Activated CD4-positive, alpha-beta T cell treated with anti-CD3 and anti-CD28 coated beads, Interleukin-2, amount 10 ng/mL, durations not matched to agents 7 days and 5 days (primary cell): Measurements from ENCODE around the gene CAPN2. TPM values are rescaled to one million over a fixed set of nuclear protein-coding genes. Genes with fewer than 3 reads are reported as not detected.

Experiments
- CTCF ChIA-PET: fragments of 350-600 bp; sonication (Branson Sonifier 250); formaldehyde crosslinking; loops from one replicate; lab custom pipeline; 2021; ENCODE audit warnings: antibody characterized with exemption; lab: Charles Lee
- POLR2A ChIA-PET: fragments of 350-600 bp; sonication (Branson Sonifier 250); formaldehyde crosslinking; loops from one replicate; lab custom pipeline; 2021; ENCODE audit warnings: antibody characterized with exemption; lab: Charles Lee
- DNase-seq: peaks from one replicate; pipeline ENCODE4 v3.0.0-alpha.2; 2020
- H3K27ac Mint-ChIP-seq: one replicate; pipeline ENCODE4 v1.8.0; 2021; ENCODE audit warnings: mild to moderate bottlenecking, moderate library complexity, mixed read lengths
- H3K27me3 Mint-ChIP-seq: one replicate; pipeline ENCODE4 v1.8.0; 2021; ENCODE audit warnings: mixed read lengths
- H3K36me3 Mint-ChIP-seq: one replicate; pipeline ENCODE4 v1.8.0; 2021; ENCODE audit warnings: low read depth, mixed read lengths
- H3K4me1 Mint-ChIP-seq: one replicate; pipeline ENCODE4 v1.8.0; 2021; ENCODE audit warnings: mixed read lengths
- H3K4me3 Mint-ChIP-seq: one replicate; pipeline ENCODE4 v1.8.0; 2021; ENCODE audit warnings: mild to moderate bottlenecking, moderate library complexity, mixed read lengths
- H3K9me3 Mint-ChIP-seq: one replicate; pipeline ENCODE4 v1.8.0; 2021; ENCODE audit warnings: mixed read lengths
- total RNA-seq, 2 experiments: library from RNA; stranded (reverse); gene quantifications; one replicate each; pipeline ENCODE4 v1.2.3, GENCODE V29; 2021

Gene CAPN2
- total RNA-seq, 2 experiments from 2014 or later: 206 to 207 TPM

DNA sequence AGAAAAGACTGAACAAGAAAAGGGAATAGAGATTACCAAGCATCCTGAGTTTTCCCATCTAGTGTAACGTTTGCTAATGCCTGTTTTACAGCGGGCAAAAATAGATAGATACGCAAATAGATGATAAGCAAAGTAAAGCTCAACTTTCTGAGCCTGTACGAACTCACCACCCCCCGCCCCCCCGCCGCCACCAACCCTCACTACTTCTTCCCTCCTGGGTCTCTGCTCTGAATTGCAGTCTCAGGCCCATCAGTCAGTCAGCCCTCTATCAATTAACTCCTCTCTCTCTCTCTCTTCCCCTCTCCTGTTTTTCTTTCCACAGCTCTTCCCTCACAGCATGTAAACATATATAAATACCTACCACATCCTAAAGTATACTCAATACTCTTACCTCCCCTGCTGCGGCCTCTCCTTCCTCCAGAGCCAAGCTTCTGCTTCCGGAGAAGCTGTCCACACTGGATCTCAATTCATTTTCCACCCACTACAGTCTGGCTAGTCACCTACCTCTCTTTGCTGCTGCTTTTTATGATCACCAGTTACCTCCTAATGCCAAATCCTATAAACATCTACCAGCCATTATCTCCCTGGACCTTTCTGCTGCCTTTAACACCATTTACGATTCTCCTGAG is 64.6 kb downstream of the CAPN2 start:
- H3K4me1 Mint-ChIP-seq: peaks cover 25% of the 10 kb centered on the region
- CTCF ChIA-PET: interaction anchor here (1.5 kb wide), 1 partner anchor 28 kb away, joined by 3 read pairs; no protein-coding TSS in a partner anchor
- no peaks in the 10 kb centered on the region for H3K9me3 Mint-ChIP-seq
- no peak overlapping the region for H3K4me3 Mint-ChIP-seq
- POLR2A ChIA-PET: no interaction called here
- H3K27me3 Mint-ChIP-seq: no peaks in the 10 kb centered on the region
- peak overlapping the region; percentile 33 for H3K27ac Mint-ChIP-seq
- peaks cover 57% of the 10 kb centered on the region for H3K36me3 Mint-ChIP-seq
- no peak for DNase-seq

DNA sequence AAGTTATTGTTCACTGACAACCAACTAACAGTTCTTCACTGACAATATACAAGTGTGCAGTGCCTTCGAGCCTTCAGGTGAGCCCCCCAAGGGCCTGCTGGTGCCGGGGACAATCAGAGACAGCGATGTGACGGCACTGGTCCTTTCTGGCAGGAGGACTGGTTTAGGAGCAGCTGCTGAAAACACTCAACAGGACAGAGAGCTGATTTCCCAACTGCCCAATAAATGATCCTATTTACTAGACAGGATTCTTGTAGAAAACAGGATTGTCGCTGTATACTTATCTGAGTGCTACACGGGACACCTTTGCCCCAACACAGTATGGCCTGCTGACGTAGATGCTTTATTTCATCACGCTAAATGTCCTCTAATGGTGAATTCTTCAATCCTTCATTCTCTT is 68.0 kb downstream of the CAPN2 start:
- CTCF ChIA-PET: interaction anchor here (1.0 to 2.1 kb wide), 2 partner anchors 19 to 23 kb away, joined by 3 to 4 read pairs; no protein-coding TSS in a partner anchor
- POLR2A ChIA-PET: no interaction called here
- Mint-ChIP-seq H3K9me3 (no peaks in the 10 kb centered on the region), H3K36me3 (peaks cover 32% of the 10 kb centered on the region), H3K27me3 (no peaks in the 10 kb centered on the region), H3K4me3 (no peak overlapping the region), H3K4me1 (peaks cover 18% of the 10 kb centered on the region), H3K27ac (no peak overlapping the region)
- DNase-seq: no peak

DNA sequence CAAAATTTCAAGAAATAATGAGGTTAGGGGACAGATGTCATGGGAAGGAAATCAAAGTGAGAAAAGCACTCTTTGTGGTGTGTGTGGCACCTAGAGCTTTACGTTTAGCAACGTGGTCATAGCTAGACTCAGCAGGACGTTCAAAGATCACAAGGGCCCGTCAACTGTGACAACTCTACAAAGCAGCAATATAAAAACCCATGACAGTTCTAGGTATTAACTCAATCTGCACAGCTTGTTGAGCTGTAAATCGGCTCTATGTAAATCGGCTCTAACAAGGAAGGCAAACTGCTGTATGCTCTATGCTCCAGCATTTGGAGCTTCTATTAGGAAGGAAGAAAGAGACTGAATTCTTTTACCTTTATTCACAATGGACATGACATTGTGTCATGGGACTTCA is 68.6 kb downstream of the CAPN2 start:
- POLR2A ChIA-PET: no interaction called here
- Mint-ChIP-seq H3K4me1 (peaks cover 12% of the 10 kb centered on the region), H3K4me3 (no peak overlapping the region), H3K27me3 (no peaks in the 10 kb centered on the region), H3K9me3 (no peaks in the 10 kb centered on the region), H3K36me3 (peaks cover 27% of the 10 kb centered on the region), H3K27ac (no peak overlapping the region)
- CTCF ChIA-PET: interaction anchor here (1.0 to 2.1 kb wide), 3 partner anchors 18 to 38 kb away, joined by 3 to 4 read pairs (median 3); no protein-coding TSS in a partner anchor
- DNase-seq: no peak

DNA sequence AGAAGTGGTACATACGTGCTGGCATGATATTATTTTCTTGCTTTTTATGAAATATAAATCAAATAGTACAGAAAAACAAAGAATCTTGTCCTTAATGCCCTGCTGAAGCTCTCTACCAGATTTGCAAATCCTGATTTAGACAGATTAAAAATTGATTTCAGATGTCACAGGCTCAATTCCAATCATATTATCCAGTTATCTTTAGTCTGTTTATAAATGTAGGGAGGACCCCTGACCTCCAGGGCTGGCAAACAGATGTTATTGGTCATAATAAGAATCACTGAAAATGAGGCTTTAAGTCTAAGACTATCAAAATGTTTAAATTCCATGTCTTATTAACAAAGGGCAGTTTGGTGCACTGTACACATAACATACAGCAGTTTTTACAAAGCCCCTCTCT is 71.3 kb downstream of the CAPN2 start:
- no peak for DNase-seq
- Mint-ChIP-seq H3K27ac (no peak overlapping the region), H3K9me3 (no peaks in the 10 kb centered on the region), H3K36me3 (peaks cover 15% of the 10 kb centered on the region), H3K4me3 (no peak overlapping the region), H3K27me3 (no peaks in the 10 kb centered on the region), H3K4me1 (no peaks in the 10 kb centered on the region)
- POLR2A ChIA-PET: no interaction called here
- CTCF ChIA-PET: interaction anchor here (1.3 to 1.6 kb wide), 2 partner anchors 9 to 12 kb away, joined by 5 read pairs; no protein-coding TSS in a partner anchor

DNA sequence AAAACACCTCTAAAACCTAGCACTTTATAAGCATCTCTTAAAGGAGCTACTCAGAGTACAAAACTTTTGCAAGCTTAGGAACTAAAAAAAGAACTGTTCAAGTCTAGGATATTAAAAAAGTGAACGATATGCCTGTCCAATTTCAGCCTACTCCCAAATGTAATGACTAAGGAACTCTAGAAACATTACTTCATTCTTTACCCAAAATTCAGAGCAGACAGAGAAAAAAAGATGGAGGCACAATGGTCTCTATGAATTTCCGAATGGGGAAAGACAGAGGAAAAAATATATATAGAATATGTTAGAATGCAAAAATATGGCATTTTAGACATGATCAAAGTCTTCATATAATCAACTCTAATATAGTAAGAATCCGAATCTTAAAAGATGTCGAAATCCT is 72.2 kb downstream of the CAPN2 start:
- POLR2A ChIA-PET: interaction anchor here (0.6 kb wide), 2 partner anchors 66 to 461 kb away, joined by 3 to 5 read pairs; no protein-coding TSS in a partner anchor
- Mint-ChIP-seq H3K36me3 (peaks cover 15% of the 10 kb centered on the region), H3K27me3 (no peaks in the 10 kb centered on the region), H3K27ac (no peak overlapping the region), H3K9me3 (no peaks in the 10 kb centered on the region), H3K4me1 (no peaks in the 10 kb centered on the region), H3K4me3 (no peak overlapping the region)
- DNase-seq: no peak
- CTCF ChIA-PET: interaction anchor here (0.6 to 1.3 kb wide), 2 partner anchors 10 to 340 kb away, joined by 4 to 5 read pairs; no protein-coding TSS in a partner anchor

DNA sequence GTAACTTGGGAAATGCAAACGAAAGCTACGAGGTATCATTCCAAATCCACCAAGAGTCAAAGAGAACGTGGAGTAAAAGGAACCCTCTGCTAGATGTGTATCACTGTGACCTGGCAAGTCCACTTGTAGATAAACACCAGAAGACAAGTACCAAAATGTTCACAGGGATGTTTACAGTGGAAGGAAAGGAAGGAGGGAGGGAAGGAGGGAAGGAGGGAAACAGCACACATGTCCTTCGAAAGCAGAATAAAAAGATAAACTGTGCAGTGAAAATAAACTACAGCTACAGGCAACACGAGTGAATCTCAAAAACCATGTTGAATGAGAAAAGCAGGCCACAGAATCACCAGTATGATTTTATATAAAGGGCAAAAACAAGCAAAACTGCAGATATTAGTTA is 73.5 kb downstream of the CAPN2 start:
- H3K27ac Mint-ChIP-seq: no peak overlapping the region
- H3K9me3 Mint-ChIP-seq: no peaks in the 10 kb centered on the region
- no peaks in the 10 kb centered on the region for H3K4me1 Mint-ChIP-seq
- ChIA-PET CTCF (interaction anchor here (1.1 kb wide), 1 partner anchor 13 kb away, joined by 3 read pairs; no protein-coding TSS in a partner anchor), POLR2A (no interaction called here)
- no peak for DNase-seq
- H3K27me3 Mint-ChIP-seq: no peaks in the 10 kb centered on the region
- H3K36me3 Mint-ChIP-seq: peaks cover 14% of the 10 kb centered on the region
- H3K4me3 Mint-ChIP-seq: no peak overlapping the region

DNA sequence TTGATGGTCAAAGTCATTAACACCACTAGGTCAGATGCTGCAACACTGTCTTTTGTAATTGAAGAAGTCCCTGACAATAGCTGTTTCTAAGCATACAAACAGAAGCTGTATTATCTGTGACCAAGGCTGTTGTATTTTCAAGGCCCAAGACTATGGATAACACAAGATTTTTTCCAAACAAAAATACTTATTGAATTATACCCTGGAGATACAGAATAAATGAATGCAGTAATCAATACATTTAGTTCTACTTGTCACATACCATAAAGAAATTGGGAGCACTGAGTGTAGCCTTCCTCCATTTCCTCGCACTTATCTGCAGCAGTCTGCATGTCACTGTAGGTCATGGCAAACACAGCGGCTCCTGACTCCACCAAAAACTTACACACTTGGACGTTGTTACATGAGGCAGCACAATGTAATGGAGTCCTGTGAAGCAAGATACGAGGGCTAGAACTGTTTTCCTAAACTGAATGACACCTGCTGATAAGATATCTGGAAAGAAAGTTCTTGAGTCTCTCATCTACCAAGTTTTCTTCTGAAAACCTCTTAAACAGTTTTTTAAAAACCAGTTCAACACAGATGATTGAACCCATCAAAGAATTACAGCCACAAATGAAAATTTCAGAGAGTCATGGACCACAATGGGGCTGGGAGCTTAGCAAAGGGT is 76.5 kb downstream of the CAPN2 start:
- CTCF ChIA-PET: interaction anchor here (1.0 kb wide), 1 partner anchor 14 kb away, joined by 3 read pairs; no protein-coding TSS in a partner anchor
- DNase-seq: no peak
- Mint-ChIP-seq H3K9me3 (no peaks in the 10 kb centered on the region), H3K27ac (no peak overlapping the region), H3K4me3 (no peak overlapping the region), H3K27me3 (no peaks in the 10 kb centered on the region), H3K4me1 (peaks cover 6% of the 10 kb centered on the region), H3K36me3 (peaks cover 14% of the 10 kb centered on the region)
- POLR2A ChIA-PET: no interaction called here

DNA sequence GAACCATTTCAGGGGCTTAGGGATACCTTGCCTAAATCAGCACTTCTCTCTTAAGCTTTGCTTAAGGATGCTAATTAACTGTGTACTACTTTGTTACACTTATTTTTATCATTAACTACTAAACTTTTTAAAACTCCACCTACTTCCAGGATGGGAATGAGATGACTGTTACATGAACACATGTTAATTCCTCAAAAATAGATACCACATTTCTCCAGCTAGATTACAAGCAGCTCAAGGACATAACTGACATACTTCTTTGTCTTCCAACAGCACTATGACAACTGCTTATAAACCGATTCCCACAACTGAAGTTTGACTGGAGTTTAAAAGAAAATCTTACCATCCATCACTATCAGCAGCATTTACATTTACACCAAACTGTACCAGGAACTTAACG is 79.7 kb downstream of the CAPN2 start:
- ChIA-PET CTCF (no interaction called here), POLR2A (no interaction called here)
- H3K9me3 Mint-ChIP-seq: no peaks in the 10 kb centered on the region
- DNase-seq: no peak
- no peak overlapping the region for H3K27ac Mint-ChIP-seq
- H3K4me1 Mint-ChIP-seq: peaks cover 6% of the 10 kb centered on the region
- H3K27me3 Mint-ChIP-seq: no peaks in the 10 kb centered on the region
- no peak overlapping the region for H3K4me3 Mint-ChIP-seq
- peaks cover 19% of the 10 kb centered on the region for H3K36me3 Mint-ChIP-seq

DNA sequence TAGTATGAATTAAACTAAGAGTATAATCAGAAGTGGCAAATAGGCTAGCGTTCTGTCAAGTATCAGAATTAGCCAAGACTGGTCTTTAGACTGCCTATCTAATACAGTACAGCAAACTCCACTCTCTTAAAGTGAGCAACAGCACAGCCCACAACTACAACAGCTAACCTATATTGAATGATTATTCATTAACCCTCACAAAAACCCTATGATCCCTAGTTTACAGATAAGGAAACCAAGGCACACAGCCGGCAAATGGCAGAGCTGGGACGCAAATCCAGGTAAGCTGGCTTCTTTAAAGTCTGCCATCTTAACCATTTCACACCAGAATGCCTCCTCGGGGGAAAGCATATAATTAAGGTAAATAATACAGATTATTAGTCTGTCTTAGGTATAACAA is 81.4 kb downstream of the CAPN2 start:
- Mint-ChIP-seq H3K4me1 (peaks cover 6% of the 10 kb centered on the region), H3K4me3 (no peak overlapping the region), H3K27ac (no peak overlapping the region), H3K36me3 (peaks cover 20% of the 10 kb centered on the region), H3K27me3 (no peaks in the 10 kb centered on the region), H3K9me3 (no peaks in the 10 kb centered on the region)
- CTCF ChIA-PET: no interaction called here
- no peak for DNase-seq
- POLR2A ChIA-PET: no interaction called here

DNA sequence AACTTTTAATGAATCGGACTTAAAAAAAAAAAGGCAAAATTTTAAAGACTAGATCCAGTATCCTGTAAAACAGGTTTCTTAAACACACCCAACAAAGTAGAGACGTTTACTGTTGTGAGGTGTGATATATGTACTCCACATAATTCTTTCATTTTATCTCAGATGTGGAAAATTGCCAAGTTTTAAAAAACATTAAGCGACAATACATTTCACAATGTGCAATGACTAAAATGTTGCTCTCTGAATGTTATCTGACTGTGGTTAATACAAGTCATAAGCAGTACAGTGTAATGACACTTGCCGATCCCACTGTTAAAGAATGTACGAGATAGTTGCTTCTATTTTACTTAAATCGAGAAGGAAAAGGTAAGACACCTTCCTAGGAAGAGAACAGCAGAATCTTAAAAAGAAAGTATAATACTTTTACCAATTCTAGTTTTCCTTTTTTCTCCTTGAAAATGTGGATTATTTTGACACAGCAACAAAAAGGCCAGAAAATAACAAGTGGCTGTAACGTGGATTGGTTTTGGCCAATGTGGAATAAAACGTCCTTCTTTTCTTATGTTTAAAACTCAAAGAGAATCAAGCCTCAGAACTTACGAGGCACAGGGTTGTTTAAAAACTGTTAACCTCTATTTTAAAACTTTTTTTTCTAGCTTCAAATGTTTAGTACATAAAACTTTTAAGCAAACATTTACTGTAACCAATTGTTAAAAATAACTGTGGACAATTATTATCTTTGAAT is 82.0 kb downstream of the CAPN2 start:
- Mint-ChIP-seq H3K27ac (no peak overlapping the region), H3K4me3 (no peak overlapping the region), H3K4me1 (peaks cover 6% of the 10 kb centered on the region), H3K27me3 (no peaks in the 10 kb centered on the region), H3K9me3 (no peaks in the 10 kb centered on the region), H3K36me3 (peaks cover 17% of the 10 kb centered on the region)
- ChIA-PET POLR2A (no interaction called here), CTCF (no interaction called here)
- no peak for DNase-seq

DNA sequence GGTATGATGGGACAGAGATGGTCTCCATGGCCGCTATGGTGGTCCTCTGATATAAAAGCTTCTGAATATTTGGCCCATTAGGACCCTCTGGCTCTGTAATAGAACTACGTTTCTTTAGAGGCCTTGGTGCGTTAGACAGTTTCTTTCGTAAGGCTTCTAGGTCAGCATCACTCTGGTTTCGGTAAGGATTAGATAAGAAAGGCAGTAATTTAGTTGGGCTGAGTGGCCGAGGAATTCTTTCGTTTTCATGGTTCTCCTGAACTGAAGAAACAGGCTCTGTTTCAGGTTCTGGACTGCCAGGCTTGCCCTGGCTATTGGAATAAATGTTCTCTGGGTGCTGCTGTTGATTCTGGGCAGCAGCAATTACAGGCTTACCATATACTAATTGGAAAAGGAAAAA is 83.9 kb downstream of the CAPN2 start:
- Mint-ChIP-seq H3K36me3 (peaks cover 30% of the 10 kb centered on the region), H3K27me3 (no peaks in the 10 kb centered on the region), H3K4me1 (peaks cover 6% of the 10 kb centered on the region), H3K4me3 (no peak overlapping the region), H3K27ac (no peak overlapping the region), H3K9me3 (no peaks in the 10 kb centered on the region)
- CTCF ChIA-PET: interaction anchor here (0.9 kb wide), 1 partner anchor 13 kb away, joined by 5 read pairs; no protein-coding TSS in a partner anchor
- no peak for DNase-seq
- POLR2A ChIA-PET: no interaction called here

DNA sequence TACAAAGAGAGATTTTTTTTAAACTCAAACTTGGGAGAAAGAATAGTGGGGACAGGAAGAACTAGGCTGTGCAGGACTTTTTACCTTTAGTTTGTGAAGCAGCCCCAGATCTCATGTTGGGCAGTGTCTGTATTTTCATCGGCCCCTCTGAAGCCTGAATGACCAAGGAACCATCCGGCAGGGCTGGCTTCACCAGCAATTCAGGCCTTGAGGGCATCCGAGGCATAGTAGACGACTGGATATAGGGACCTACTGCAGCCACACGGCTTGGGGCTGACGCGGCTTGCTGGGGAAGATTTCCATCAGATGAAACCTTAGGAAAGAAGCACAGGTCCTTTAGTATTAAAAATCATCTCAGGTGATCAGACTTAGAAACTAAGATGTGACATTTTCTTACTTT is 89.7 kb downstream of the CAPN2 start:
- Mint-ChIP-seq H3K27ac (no peak overlapping the region), H3K9me3 (no peaks in the 10 kb centered on the region), H3K36me3 (peaks cover 52% of the 10 kb centered on the region), H3K27me3 (no peaks in the 10 kb centered on the region), H3K4me3 (no peak overlapping the region), H3K4me1 (no peaks in the 10 kb centered on the region)
- CTCF ChIA-PET: no interaction called here
- DNase-seq: no peak
- POLR2A ChIA-PET: no interaction called here
